Neutrophil (primary cell): ENCODE results near the gene MICU2.

Experiments
- H3K27ac ChIP-seq: fragments of 200-600 bp; sonication (generic); 2 replicates; pipeline ENCODE4 v1.5.1; 2016; ENCODE audit warnings: mild to moderate bottlenecking, moderate library complexity
- H3K27me3 ChIP-seq: fragments of 200-600 bp; sonication (generic); 2 replicates; pipeline ENCODE4 v1.6.0; 2016; ENCODE audit warnings: mild to moderate bottlenecking
- H3K36me3 ChIP-seq: fragments of 200-600 bp; sonication (generic); 2 replicates; pipeline ENCODE4 v1.5.1; 2017
- H3K4me1 ChIP-seq, 2 experiments: fragments of 200-600 bp in 1 of 2; sonication (generic) in 1 of 2; 1 replicate in 1 of 2; 2 replicates in 1 of 2; pipeline versions ENCODE4 v1.5.1 to v1.6.1; 2013 to 2016; ENCODE audit warnings: low read depth in 1 of 2, low read length in 1 of 2, mild to moderate bottlenecking in 1 of 2, moderate library complexity in 1 of 2; ENCODE audit not compliant: control insufficient read depth in 1 of 2, insufficient read depth in 1 of 2
- H3K4me3 ChIP-seq, 2 experiments: fragments of 200-600 bp in 1 of 2; sonication (generic) in 1 of 2; 1 replicate in 1 of 2; 2 replicates in 1 of 2; pipeline ENCODE4 v1.5.1; 2013 to 2016; ENCODE audit warnings: low read depth in 1 of 2, low read length in 1 of 2, mild to moderate bottlenecking in 1 of 2, moderate library complexity in 1 of 2
- H3K9me3 ChIP-seq: fragments of 200-600 bp; sonication (generic); 2 replicates; pipeline ENCODE4 v1.5.1; 2016
- CTCF ChIP-seq: fragments of 200-600 bp; sonication (generic); IDR thresholded peaks from 2 replicates; pipeline ENCODE4 v1.5.1; 2016; ENCODE audit warnings: antibody characterized with exemption

Gene MICU2

GRCh38 chr13:21616880-21617279, 12.9 kb upstream of the MICU2 start:
- no peak for TF ChIP-seq CTCF
- Histone ChIP-seq H3K9me3 (no peaks in the 10 kb centered on the region), H3K27me3 (peaks cover 35% of the 10 kb centered on the region)

DNA sequence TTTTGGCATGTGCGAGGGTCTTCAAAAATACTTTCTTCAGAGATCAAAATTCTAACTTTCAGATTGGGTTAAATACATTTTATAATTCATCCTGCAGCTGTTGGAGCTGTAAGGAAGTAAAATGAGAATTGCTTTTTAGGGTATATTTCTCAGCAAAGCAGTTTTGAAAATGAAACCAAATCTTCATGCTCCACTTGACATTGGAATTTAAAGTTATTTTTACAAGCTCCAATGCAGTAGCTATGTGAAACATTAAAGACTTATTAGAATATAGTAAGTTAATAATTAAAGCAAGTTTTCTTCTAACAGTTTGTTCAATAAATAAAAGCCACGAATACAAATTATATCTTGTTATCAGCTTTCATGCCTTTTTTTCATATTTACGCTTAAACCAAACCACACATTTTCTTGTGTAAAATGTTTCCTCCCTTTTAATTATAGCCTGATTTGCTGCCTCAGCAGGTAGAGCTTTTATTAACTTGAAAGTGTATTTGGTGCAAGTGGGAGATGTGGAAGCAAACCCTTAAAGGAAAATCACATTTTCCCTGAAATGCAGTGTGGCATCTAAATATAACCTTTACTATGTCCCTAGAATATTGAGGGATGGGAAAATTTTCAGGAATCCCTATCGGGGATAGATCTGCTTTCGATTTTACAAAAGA, 12.4 kb upstream of the MICU2 start:
- H3K4me3 ChIP-seq = no peak overlapping the region
- peaks cover 31% of the 10 kb centered on the region for H3K27me3 ChIP-seq

More at GRCh38 chr13:21616880-21617279, 12.9 kb upstream of the MICU2 start:
- Histone ChIP-seq H3K4me1 (no peaks in the 10 kb centered on the region), H3K27ac (no peak overlapping the region), H3K36me3 (no peaks in the 10 kb centered on the region), H3K4me3 (no peak overlapping the region)

GRCh38 chr13:21615427-21615826, 11.5 kb upstream of the MICU2 start:
- H3K9me3 ChIP-seq = no peaks in the 10 kb centered on the region
- H3K36me3 ChIP-seq = no peaks in the 10 kb centered on the region
- H3K4me1 ChIP-seq = no peaks in the 10 kb centered on the region
- H3K27ac ChIP-seq = no peak overlapping the region
- H3K27me3 ChIP-seq = peaks cover 23% of the 10 kb centered on the region
- TF ChIP-seq CTCF = no peak
- no peak overlapping the region for H3K4me3 ChIP-seq

More for the DNA sequence above, 12.4 kb upstream of the MICU2 start:
- Histone ChIP-seq H3K27ac (no peak overlapping the region), H3K9me3 (no peaks in the 10 kb centered on the region), H3K36me3 (no peaks in the 10 kb centered on the region), H3K4me1 (no peaks in the 10 kb centered on the region)
- TF ChIP-seq CTCF = no peak

GRCh38 chr13:21613791-21614190, 9.8 kb upstream of the MICU2 start:
- Histone ChIP-seq H3K27me3 (peaks cover 12% of the 10 kb centered on the region), H3K4me3 (no peak overlapping the region), H3K27ac (no peak overlapping the region), H3K9me3 (no peaks in the 10 kb centered on the region), H3K36me3 (no peaks in the 10 kb centered on the region), H3K4me1 (peaks cover 0 to 9% of the 10 kb centered on the region in 2 experiments)
- TF ChIP-seq CTCF = no peak

DNA sequence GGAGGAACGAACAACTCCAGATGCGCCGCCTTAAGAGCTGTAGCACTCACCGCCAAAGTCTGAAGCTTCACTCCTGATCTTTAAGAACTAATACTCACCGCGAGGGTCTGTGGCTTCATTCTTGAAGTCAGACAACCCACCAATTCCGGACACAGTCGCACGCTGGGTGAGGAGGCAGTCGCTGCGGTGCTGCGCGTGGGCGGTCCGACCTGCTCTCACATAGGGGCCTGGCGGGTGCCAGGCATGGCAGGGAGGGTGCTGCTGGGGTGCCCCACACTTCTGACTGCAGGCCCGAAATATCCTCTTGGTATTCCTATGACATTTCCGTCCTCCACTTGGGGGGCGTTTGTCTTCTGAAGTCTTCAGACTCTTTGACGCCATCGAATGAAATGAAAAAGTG, 7.4 kb upstream of the MICU2 start:
- Histone ChIP-seq H3K36me3 (no peaks in the 10 kb centered on the region), H3K4me1 (peaks cover 0 to 9% of the 10 kb centered on the region in 2 experiments), H3K9me3 (no peaks in the 10 kb centered on the region), H3K27ac (no peak overlapping the region), H3K27me3 (no peaks in the 10 kb centered on the region), H3K4me3 (no peak overlapping the region)
- TF ChIP-seq CTCF = no peak
